ENCODE data around the gene HLA-A.
A peak's percentile ranks its signal among the peaks of the same experiment; 100 is the strongest.
"Not testable (repeated sequence)": the region's sequence is repeated elsewhere in the genome, so short reads cannot be mapped to it uniquely, and the experiment has no call there.

Gene HLA-A

GRCh38 chr6:29919506-29920445 is 22.6 kb upstream of the HLA-A start:
- H3K4me1 ChIP-seq (ENCODE audit: insufficient read depth, low read length): no peaks in the 10 kb centered on the region
- no peaks in the 10 kb centered on the region for H3K36me3 ChIP-seq (ENCODE audit: insufficient read depth, low read length)
- H3K9ac ChIP-seq (ENCODE audit: low read depth, low read length): no peak overlapping the region
- H3K27me3 ChIP-seq (ENCODE audit: insufficient read depth, low read length): no peaks in the 10 kb centered on the region
- H3K27ac ChIP-seq (ENCODE audit: low read depth, low read length): no peak overlapping the region
- H3K9me3 ChIP-seq (ENCODE audit: insufficient read depth, low read depth, low read length): no peaks in the 10 kb centered on the region
- no peak overlapping the region for H3K4me3 ChIP-seq (ENCODE audit: low read length)
- 62% methylated on average over 1 of the region's 1 CpG for WGBS

DNA sequence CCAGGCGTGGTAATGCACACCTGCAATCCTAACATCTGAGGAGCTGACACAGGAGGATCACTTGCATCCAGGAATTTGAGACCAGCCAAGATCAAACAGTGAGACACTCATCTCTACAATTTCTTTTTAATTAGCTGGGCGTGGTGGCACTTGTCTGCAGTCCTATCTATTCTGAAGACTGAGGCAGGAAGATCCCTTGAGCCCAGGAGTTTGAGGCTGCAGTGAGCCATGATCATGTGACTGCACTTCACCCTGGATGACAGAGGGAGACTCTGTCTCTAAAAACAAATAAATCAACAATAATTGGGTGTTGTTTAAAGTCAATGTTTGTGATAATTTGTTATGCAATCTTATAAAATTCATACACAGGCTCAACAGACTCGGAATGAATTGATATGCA is 18.0 kb upstream of the HLA-A start:
- Histone ChIP-seq H3K9ac (ENCODE audit: low read depth, low read length) (no peak overlapping the region), H3K4me3 (ENCODE audit: low read length) (no peak overlapping the region), H3K36me3 (ENCODE audit: insufficient read depth, low read length) (no peaks in the 10 kb centered on the region), H3K4me1 (ENCODE audit: insufficient read depth, low read length) (no peaks in the 10 kb centered on the region), H3K9me3 (ENCODE audit: insufficient read depth, low read depth, low read length) (no peaks in the 10 kb centered on the region), H3K27ac (ENCODE audit: low read depth, low read length) (no peak overlapping the region), H3K27me3 (ENCODE audit: insufficient read depth, low read length) (no peaks in the 10 kb centered on the region; the same call in 1 of the 2 replicates)
- 89% methylated on average over 1 of the region's 3 CpGs for WGBS

DNA sequence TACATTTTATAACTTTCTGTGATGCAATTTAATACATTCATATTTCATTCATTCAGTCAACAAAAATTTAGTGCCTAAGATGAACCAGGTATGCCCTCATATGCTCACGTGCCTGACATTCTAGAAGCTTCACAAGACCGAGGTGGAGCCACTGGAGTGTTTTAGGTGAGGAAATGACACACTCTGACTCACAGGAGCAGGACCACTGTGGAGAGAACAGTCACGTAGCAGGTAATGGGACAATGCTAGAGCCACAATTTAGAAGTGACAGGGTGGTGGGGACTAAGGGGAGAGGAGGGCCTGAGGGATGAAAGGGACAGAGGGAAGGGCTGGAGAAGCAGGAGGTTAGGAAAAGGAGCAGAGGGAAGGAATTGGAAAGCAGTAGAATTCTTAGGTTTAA is 17.6 kb upstream of the HLA-A start:
- whole genome bisulfite sequencing: 76% methylated on average over 3 of the region's 3 CpGs
- Histone ChIP-seq H3K4me3 (ENCODE audit: low read length) (no peak overlapping the region), H3K9ac (ENCODE audit: low read depth, low read length) (no peak overlapping the region), H3K27me3 (ENCODE audit: insufficient read depth, low read length) (no peaks in the 10 kb centered on the region; the same call in 1 of the 2 replicates), H3K9me3 (ENCODE audit: insufficient read depth, low read depth, low read length) (no peaks in the 10 kb centered on the region), H3K36me3 (ENCODE audit: insufficient read depth, low read length) (no peaks in the 10 kb centered on the region), H3K27ac (ENCODE audit: low read depth, low read length) (no peak overlapping the region), H3K4me1 (ENCODE audit: insufficient read depth, low read length) (no peaks in the 10 kb centered on the region)

DNA sequence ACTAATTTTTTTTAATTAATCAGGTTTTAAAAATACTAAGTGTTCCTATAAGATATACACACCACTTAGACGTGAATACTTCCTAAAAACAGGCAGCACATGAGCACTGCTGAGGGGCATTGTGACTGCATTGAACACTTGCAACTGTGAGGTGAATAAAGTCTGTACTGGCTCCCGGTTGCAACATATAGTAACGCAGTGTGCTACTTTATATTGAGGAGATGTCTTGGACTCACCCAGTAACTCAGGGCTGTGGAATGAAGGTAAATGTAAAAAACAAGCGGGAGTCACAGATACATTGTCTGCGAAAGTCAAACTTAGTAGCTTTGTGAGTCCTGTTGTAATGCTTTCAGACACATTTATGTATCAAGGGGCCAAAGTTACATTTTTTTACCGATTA is 17.0 kb upstream of the HLA-A start:
- Histone ChIP-seq H3K9ac (ENCODE audit: low read depth, low read length) (no peak overlapping the region), H3K27me3 (ENCODE audit: insufficient read depth, low read length) (no peaks in the 10 kb centered on the region; the same call in 1 of the 2 replicates), H3K36me3 (ENCODE audit: insufficient read depth, low read length) (no peaks in the 10 kb centered on the region), H3K9me3 (ENCODE audit: insufficient read depth, low read depth, low read length) (no peaks in the 10 kb centered on the region), H3K4me3 (ENCODE audit: low read length) (no peak overlapping the region), H3K4me1 (ENCODE audit: insufficient read depth, low read length) (no peaks in the 10 kb centered on the region), H3K27ac (ENCODE audit: low read depth, low read length) (no peak overlapping the region)
- WGBS: 84% methylated on average over 5 of the region's 6 CpGs

- no peaks in the 10 kb centered on the region for H3K36me3 ChIP-seq (ENCODE audit: insufficient read depth, low read length)
- H3K27me3 ChIP-seq (ENCODE audit: insufficient read depth, low read length): no peaks in the 10 kb centered on the region; the same call in 1 of the 2 replicates
- no peak overlapping the region for H3K27ac ChIP-seq (ENCODE audit: low read depth, low read length)
- no peaks in the 10 kb centered on the region for H3K9me3 ChIP-seq (ENCODE audit: insufficient read depth, low read depth, low read length)
- H3K9ac ChIP-seq (ENCODE audit: low read depth, low read length): no peak overlapping the region
- H3K4me3 ChIP-seq (ENCODE audit: low read length): peak overlapping the region; percentile 44; the same call in 1 of the 2 replicates
- H3K4me1 ChIP-seq (ENCODE audit: insufficient read depth, low read length): no peaks in the 10 kb centered on the region
- WGBS: 89% methylated on average over 16 of the region's 24 CpGs
Observed at GRCh38 chr6:29925727-29926412, 16.5 kb upstream of the HLA-A start.

DNA sequence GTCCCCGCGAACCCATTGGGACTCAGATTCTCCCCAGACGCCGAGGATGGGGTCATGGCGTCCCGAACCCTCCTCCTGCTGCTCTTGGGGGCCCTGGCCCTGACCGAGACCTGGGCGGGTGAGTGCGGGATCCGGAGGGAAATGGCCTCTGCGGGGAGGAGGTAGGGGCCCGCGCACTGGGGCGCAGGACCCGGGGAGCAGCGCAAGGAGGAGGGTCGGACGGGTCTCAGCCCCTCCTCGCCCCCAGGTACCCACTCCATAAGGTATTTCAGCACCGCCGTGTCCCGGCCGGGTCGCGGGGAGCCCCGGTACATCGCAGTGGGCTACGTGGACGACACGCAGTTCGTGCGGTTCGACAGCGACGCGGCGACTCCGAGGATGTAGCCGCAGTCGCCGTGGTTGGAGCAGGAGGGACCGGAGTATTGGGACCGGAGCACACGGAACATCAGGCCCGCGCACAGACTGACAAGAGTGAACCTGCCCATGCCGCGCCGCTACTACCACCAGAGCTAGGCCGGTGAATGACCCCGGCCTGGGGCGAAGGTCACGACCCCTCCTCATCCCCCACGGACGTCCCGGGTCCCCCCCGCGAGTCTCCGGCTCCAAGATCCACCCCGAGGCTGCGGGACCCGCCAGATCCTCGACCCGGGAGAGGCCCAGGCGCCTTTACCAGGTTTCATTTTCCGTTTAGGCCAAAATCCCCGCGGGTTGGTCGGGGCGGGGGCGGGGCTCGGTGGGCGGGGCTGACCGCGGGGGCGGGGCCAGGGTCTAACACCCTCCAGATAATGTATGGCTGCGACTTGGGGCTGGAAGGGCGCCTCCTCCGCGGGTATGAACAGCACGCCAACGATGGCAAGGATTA is 15.7 kb upstream of the HLA-A start:
- no peaks in the 10 kb centered on the region for H3K36me3 ChIP-seq (ENCODE audit: insufficient read depth, low read length)
- no peak overlapping the region for H3K27ac ChIP-seq (ENCODE audit: low read depth, low read length)
- H3K4me3 ChIP-seq (ENCODE audit: low read length): peak overlapping the region; percentile 44
- 92% methylated on average over 82 of the region's 82 CpGs for WGBS
- H3K4me1 ChIP-seq (ENCODE audit: insufficient read depth, low read length): no peaks in the 10 kb centered on the region
- no peaks in the 10 kb centered on the region; the same call in 1 of the 2 replicates for H3K27me3 ChIP-seq (ENCODE audit: insufficient read depth, low read length)
- no peak overlapping the region for H3K9ac ChIP-seq (ENCODE audit: low read depth, low read length)
- H3K9me3 ChIP-seq (ENCODE audit: insufficient read depth, low read depth, low read length): no peaks in the 10 kb centered on the region

DNA sequence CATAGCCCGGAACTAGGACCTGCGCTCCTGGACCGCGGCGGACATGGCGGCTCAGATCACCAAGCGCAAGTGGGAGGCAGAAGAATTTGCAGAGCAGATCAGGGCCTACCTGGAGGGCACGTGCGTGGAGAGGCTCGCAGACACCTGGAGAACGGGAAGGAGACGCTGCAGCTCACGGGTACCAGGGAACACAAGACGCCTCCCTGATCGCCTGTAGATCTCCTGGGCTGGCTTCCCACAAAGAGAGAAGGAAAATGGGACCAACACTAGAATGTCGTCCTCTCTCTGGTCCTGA is 15.1 kb upstream of the HLA-A start:
- Histone ChIP-seq H3K36me3 (ENCODE audit: insufficient read depth, low read length) (no peaks in the 10 kb centered on the region), H3K27ac (ENCODE audit: low read depth, low read length) (no peak overlapping the region), H3K27me3 (ENCODE audit: insufficient read depth, low read length) (no peaks in the 10 kb centered on the region; the same call in 1 of the 2 replicates), H3K4me1 (ENCODE audit: insufficient read depth, low read length) (no peaks in the 10 kb centered on the region), H3K9ac (ENCODE audit: low read depth, low read length) (no peak overlapping the region), H3K9me3 (ENCODE audit: insufficient read depth, low read depth, low read length) (no peaks in the 10 kb centered on the region), H3K4me3 (ENCODE audit: low read length) (no peak overlapping the region)
- WGBS: 87% methylated on average over 16 of the region's 16 CpGs

GRCh38 chr6:29927841-29928388 is 14.4 kb upstream of the HLA-A start:
- no peaks in the 10 kb centered on the region for H3K36me3 ChIP-seq (ENCODE audit: insufficient read depth, low read length)
- WGBS: 51% methylated on average over 4 of the region's 6 CpGs
- no peak overlapping the region for H3K4me3 ChIP-seq (ENCODE audit: low read length)
- H3K27ac ChIP-seq (ENCODE audit: low read depth, low read length): no peak overlapping the region
- H3K27me3 ChIP-seq (ENCODE audit: insufficient read depth, low read length): no peaks in the 10 kb centered on the region; the same call in 1 of the 2 replicates
- H3K9me3 ChIP-seq (ENCODE audit: insufficient read depth, low read depth, low read length): no peaks in the 10 kb centered on the region
- H3K4me1 ChIP-seq (ENCODE audit: insufficient read depth, low read length): no peaks in the 10 kb centered on the region
- H3K9ac ChIP-seq (ENCODE audit: low read depth, low read length): no peak overlapping the region

GRCh38 chr6:29930047-29930446 is 12.3 kb upstream of the HLA-A start:
- H3K27ac ChIP-seq (ENCODE audit: low read depth, low read length); H3K4me1 ChIP-seq (ENCODE audit: insufficient read depth, low read length); H3K9me3 ChIP-seq (ENCODE audit: insufficient read depth, low read depth, low read length); H3K27me3 ChIP-seq (ENCODE audit: insufficient read depth, low read length); H3K9ac ChIP-seq (ENCODE audit: low read depth, low read length); H3K4me3 ChIP-seq (ENCODE audit: low read length); H3K36me3 ChIP-seq (ENCODE audit: insufficient read depth, low read length): not testable (repeated sequence)
- 88% methylated on average over 6 of the region's 7 CpGs for WGBS

DNA sequence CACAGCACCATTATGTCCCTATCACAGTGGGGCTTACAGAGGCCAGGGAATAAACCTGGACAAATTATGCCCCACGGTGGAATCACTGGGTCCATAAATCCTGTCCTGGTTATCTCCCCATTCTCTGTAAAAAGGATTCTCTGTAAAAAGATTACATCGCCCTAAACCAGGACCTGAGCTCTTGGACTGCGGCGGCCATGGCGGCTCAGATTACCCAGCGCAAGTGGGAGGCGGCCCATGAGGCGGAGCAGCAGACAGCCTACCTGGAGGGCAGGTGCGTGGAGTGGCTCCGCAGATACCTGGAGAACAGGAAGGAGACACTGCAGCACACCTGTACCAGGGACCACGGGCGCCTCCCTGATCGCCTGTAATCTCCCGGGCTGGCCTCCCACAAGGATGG is 8.4 kb upstream of the HLA-A start:
- 0 out of 2 replicates have a peak, but pooled peaks cover under 1% of the 10 kb centered on the region for H3K4me1 ChIP-seq (ENCODE audit: insufficient read depth, low read length)
- H3K36me3 ChIP-seq (ENCODE audit: insufficient read depth, low read length): no peaks in the 10 kb centered on the region
- no peaks in the 10 kb centered on the region for H3K9me3 ChIP-seq (ENCODE audit: insufficient read depth, low read depth, low read length)
- no peaks in the 10 kb centered on the region for H3K27me3 ChIP-seq (ENCODE audit: insufficient read depth, low read length)
- no peak overlapping the region for H3K9ac ChIP-seq (ENCODE audit: low read depth, low read length)
- H3K4me3 ChIP-seq (ENCODE audit: low read length): no peak overlapping the region
- no peak overlapping the region for H3K27ac ChIP-seq (ENCODE audit: low read depth, low read length)
- WGBS: 82% methylated on average over 6 of the region's 14 CpGs
